ENCODE measurements around the gene TNFRSF9. TPM values are rescaled to one million over a fixed set of nuclear protein-coding genes. Genes with fewer than 3 reads are reported as not detected.

Gene TNFRSF9
- polyA plus RNA-seq, 1 of the 3 experiments (the other 2 are of a cell fraction) = 2.9 TPM

- Histone ChIP-seq H3K4me2 (no peak overlapping the region), H3K27ac (ENCODE audit: low read depth in 2 of 2, low read length in 1 of 2) (no peak overlapping the region), H3K9me2 (no peaks in the 10 kb centered on the region), H2AFZ (ENCODE audit: low read depth) (no peak overlapping the region), H3F3A (replicated peaks; ENCODE audit: insufficient read depth) (peaks cover 8% of the 10 kb centered on the region), H3K4me3 (ENCODE audit: low read depth in 2 of 2, low read length in 1 of 2) (no peak overlapping the region), H3K36me3 (replicated peaks in 1 of 2; ENCODE audit: control insufficient read depth in 1 of 2, insufficient read depth in 2 of 2, low read length in 1 of 2) (peaks cover 48 to 52% of the 10 kb centered on the region in 2 experiments), H4K20me1 (ENCODE audit: insufficient read depth) (0 out of 2 replicates have a peak, but pooled peaks cover 8% of the 10 kb centered on the region), H3K27me3 (ENCODE audit: insufficient read depth) (no peaks in the 10 kb centered on the region), H3K4me1 (ENCODE audit: control insufficient read depth in 1 of 2, insufficient read depth in 2 of 2, low read depth in 1 of 2, low read length in 1 of 2) (no peaks in the 10 kb centered on the region), H3K79me2 (ENCODE audit: insufficient read depth) (peaks cover 53% of the 10 kb centered on the region), H3K9ac (no peak overlapping the region), H3K9me3 (no peaks in the 10 kb centered on the region)
- WGBS (ENCODE audit: low lambda C conversion rate) = 93% methylated on average over 2 of the region's 2 CpGs
- ChIA-PET CTCF (interaction anchor here (1.0 to 1.9 kb wide), 2 partner anchors 45 to 344 kb away, joined by 5 to 10 read pairs; no protein-coding TSS in a partner anchor), POLR2A (no interaction called here)
- TF ChIP-seq RXRA (IDR thresholded peaks at IDR 0.05; ENCODE audit: borderline replicate concordance, low read depth) = no peak
- DNase-seq = no peak
Measured at GRCh38 chr1:7970246-7970645, 29.6 kb upstream of the TNFRSF9 start.

GRCh38 chr1:7967651-7968050 lies 27.0 kb upstream of the TNFRSF9 start:
- Histone ChIP-seq H3K9me3 (no peaks in the 10 kb centered on the region), H3K9ac (0 out of 2 replicates have a peak overlapping the region, but pooled peaks have one; percentile 3), H3K9me2 (no peaks in the 10 kb centered on the region), H3K36me3 (replicated peaks in 1 of 2; ENCODE audit: control insufficient read depth in 1 of 2, insufficient read depth in 2 of 2, low read length in 1 of 2) (peaks cover 57 to 69% of the 10 kb centered on the region in 2 experiments), H3K79me2 (ENCODE audit: insufficient read depth) (peaks cover 78% of the 10 kb centered on the region), H3F3A (replicated peaks; ENCODE audit: insufficient read depth) (no peaks in the 10 kb centered on the region), H2AFZ (ENCODE audit: low read depth) (no peak overlapping the region), H3K4me2 (no peak overlapping the region), H3K4me1 (ENCODE audit: control insufficient read depth in 1 of 2, insufficient read depth in 2 of 2, low read depth in 1 of 2, low read length in 1 of 2) (peaks cover 0 to under 1% of the 10 kb centered on the region in 2 experiments; a peak in 2 of 4 replicates), H3K4me3 (ENCODE audit: low read depth in 2 of 2, low read length in 1 of 2) (no peak overlapping the region), H4K20me1 (ENCODE audit: insufficient read depth) (0 out of 2 replicates have a peak, but pooled peaks cover 8% of the 10 kb centered on the region), H3K27me3 (ENCODE audit: insufficient read depth) (no peaks in the 10 kb centered on the region), H3K27ac (ENCODE audit: low read depth in 2 of 2, low read length in 1 of 2) (no peak overlapping the region)
- POLR2A ChIA-PET = no interaction called here
- TF ChIP-seq MAX (IDR thresholded peaks at IDR 0.05; ENCODE audit: low read depth) (no peak), RCOR1 (IDR thresholded peaks at IDR 0.05; ENCODE audit: low read length) (no peak), TCF12 (IDR thresholded peaks at IDR 0.05) (no peak), TEAD4 (IDR thresholded peaks at IDR 0.05; ENCODE audit: borderline replicate concordance, insufficient read depth) (no peak)
- CTCF ChIA-PET = interaction anchor here (0.7 to 2.5 kb wide), 3 partner anchors 15 to 381 kb away, joined by 3 to 8 read pairs (median 4); no protein-coding TSS in a partner anchor
- 93% methylated on average over 4 of the region's 4 CpGs for WGBS (ENCODE audit: low lambda C conversion rate)
- no peak for DNase-seq

- CTCF ChIA-PET = interaction anchor here (0.7 to 2.5 kb wide), 3 partner anchors 16 to 382 kb away, joined by 3 to 8 read pairs (median 4); no protein-coding TSS in a partner anchor
- Histone ChIP-seq H3K27ac (ENCODE audit: low read depth in 2 of 2, low read length in 1 of 2) (no peak overlapping the region), H3K4me2 (no peak overlapping the region), H3K36me3 (replicated peaks in 1 of 2; ENCODE audit: control insufficient read depth in 1 of 2, insufficient read depth in 2 of 2, low read length in 1 of 2) (peaks cover 57 to 68% of the 10 kb centered on the region in 2 experiments), H3K79me2 (ENCODE audit: insufficient read depth) (peaks cover 78% of the 10 kb centered on the region), H3K4me1 (ENCODE audit: control insufficient read depth in 1 of 2, insufficient read depth in 2 of 2, low read depth in 1 of 2, low read length in 1 of 2) (peaks cover 0 to 2% of the 10 kb centered on the region in 2 experiments; a peak in 2 of 4 replicates), H3K9me3 (no peaks in the 10 kb centered on the region), H3K9ac (0 out of 2 replicates have a peak overlapping the region, but pooled peaks have one; percentile 3), H3K27me3 (ENCODE audit: insufficient read depth) (no peaks in the 10 kb centered on the region), H3F3A (replicated peaks; ENCODE audit: insufficient read depth) (peaks cover 4% of the 10 kb centered on the region), H3K9me2 (no peaks in the 10 kb centered on the region), H4K20me1 (ENCODE audit: insufficient read depth) (0 out of 2 replicates have a peak, but pooled peaks cover 8% of the 10 kb centered on the region), H2AFZ (ENCODE audit: low read depth) (no peak overlapping the region), H3K4me3 (ENCODE audit: low read depth in 2 of 2, low read length in 1 of 2) (no peak overlapping the region)
- 95% methylated on average over 1 of the region's 1 CpG for WGBS (ENCODE audit: low lambda C conversion rate)
- DNase-seq = no peak
- POLR2A ChIA-PET = no interaction called here
- TF ChIP-seq YY1 (IDR thresholded peaks at IDR 0.05; ENCODE audit: low read depth) (no peak), JUND (IDR thresholded peaks at IDR 0.05) (no peak), RCOR1 (IDR thresholded peaks at IDR 0.05; ENCODE audit: low read length) (no peak), EZH2phosphoT487 (IDR thresholded peaks at IDR 0.05; ENCODE audit: borderline replicate concordance, low read depth) (no peak), POLR2AphosphoS5 (IDR thresholded peaks at IDR 0.05; ENCODE audit: low read depth, low read length) (no peak), USF1 (IDR thresholded peaks at IDR 0.05; ENCODE audit: borderline replicate concordance, low read depth) (no peak), CHD2 (IDR thresholded peaks at IDR 0.05; ENCODE audit: low read length, partially characterized antibody) (no peak), MXI1 (IDR thresholded peaks at IDR 0.05; ENCODE audit: low read depth, low read length) (no peak), MEF2A (IDR thresholded peaks at IDR 0.05; ENCODE audit: borderline replicate concordance, low read depth) (no peak), NFIC (IDR thresholded peaks at IDR 0.05; ENCODE audit: borderline replicate concordance) (no peak), REST (IDR thresholded peaks at IDR 0.05; ENCODE audit: low read depth, low read length) (no peak), IRF3 (IDR thresholded peaks at IDR 0.05; ENCODE audit: low read depth, low read length) (no peak)
Measured at GRCh38 chr1:7967196-7967595, 26.6 kb upstream of the TNFRSF9 start.
